GM12865 (cell line): ENCODE results near the gene GPER1.

ENCODE experiments used
- DNase-seq: peaks from one replicate; pipeline ENCODE4 v3.0.0; 2010; ENCODE audit warnings: low read depth
- H3K4me3 ChIP-seq: 2 replicates; pipeline ENCODE4 v1.5.1; 2011; ENCODE audit warnings: mild to moderate bottlenecking, low read depth, low read length, control low read depth
- CTCF ChIP-seq: IDR thresholded peaks from 2 replicates; pipeline ENCODE4 v1.5.1; 2011; ENCODE audit warnings: low read length, control low read depth, low read depth, inconsistent platforms; ENCODE audit not compliant: insufficient read depth; ENCODE audit errors: missing control alignments

Gene GPER1

GRCh38 chr7:1094870-1095269 lies 7.0 kb downstream of the GPER1 start:
- DNase-seq = no peak
- no peak overlapping the region for H3K4me3 ChIP-seq
- TF ChIP-seq CTCF = no peak

GRCh38 chr7:1095621-1096155 lies 7.8 kb downstream of the GPER1 start:
- TF ChIP-seq CTCF = no peak
- no peak for DNase-seq
- no peak overlapping the region for H3K4me3 ChIP-seq

- no peak for TF ChIP-seq CTCF
- DNase-seq = no peak
Observed at GRCh38 chr7:1096156-1097119, 8.5 kb downstream of the GPER1 start.

GRCh38 chr7:1097120-1097504 lies 9.2 kb downstream of the GPER1 start:
- no peak overlapping the region for H3K4me3 ChIP-seq
- no peak for TF ChIP-seq CTCF
- DNase-seq = no peak

More at GRCh38 chr7:1096156-1097119, 8.5 kb downstream of the GPER1 start:
- H3K4me3 ChIP-seq = no peak overlapping the region

GRCh38 chr7:1098243-1099153 lies 10.6 kb downstream of the GPER1 start:
- TF ChIP-seq CTCF = no peak
- no peak overlapping the region for H3K4me3 ChIP-seq
- DNase-seq = peak; percentile 60

GRCh38 chr7:1099154-1099542 lies 11.2 kb downstream of the GPER1 start:
- TF ChIP-seq CTCF = no peak
- no peak overlapping the region for H3K4me3 ChIP-seq
- no peak for DNase-seq
